ENCODE measurements around the gene CDSN.

- TF ChIP-seq EZH2 (IDR thresholded peaks at IDR 0.05; ENCODE audit: insufficient read depth, poor library complexity, severe bottlenecking) (no peak), EZH2phosphoT487 (IDR thresholded peaks at IDR 0.05; ENCODE audit: insufficient read depth, low read depth) (no peak)
Observed at GRCh38 chr6:31086788-31087440, 33.3 kb downstream of the CDSN start.

Data from GM23248 (cell line).